ENCODE data around the gene KIRREL3.

Gene KIRREL3

GRCh38 chr11:126695293-126695692 lies 305.3 kb downstream of the KIRREL3 start:
- no peak overlapping the region for H3K4me3 ChIP-seq (replicated peaks; ENCODE audit: insufficient read depth, low read length)
- H3K27ac ChIP-seq (replicated peaks) = no peak overlapping the region
- DNase-seq (ENCODE audit: low read depth in 1 of 2, low spot score in 1 of 2) = no peak

GRCh38 chr11:126694065-126694625 lies 306.4 kb downstream of the KIRREL3 start:
- H3K27ac ChIP-seq (replicated peaks) = no peak overlapping the region
- H3K27me3 ChIP-seq (ENCODE audit: insufficient read depth, poor library complexity, severe bottlenecking) = no peaks in the 10 kb centered on the region
- no peak overlapping the region for H3K4me3 ChIP-seq (replicated peaks; ENCODE audit: insufficient read depth, low read length)
- TF ChIP-seq CTCF (IDR thresholded peaks at IDR 0.05; ENCODE audit: insufficient read depth, low read length) (no peak), POLR2AphosphoS5 (IDR thresholded peaks at IDR 0.05; ENCODE audit: low read depth) (no peak), GABPA (IDR thresholded peaks at IDR 0.05; ENCODE audit: low read depth) (no peak), REST (IDR thresholded peaks at IDR 0.05; ENCODE audit: insufficient replicate concordance, low read depth) (no peak), SPI1 (IDR thresholded peaks at IDR 0.05; ENCODE audit: borderline replicate concordance, low read depth) (no peak)
- DNase-seq (ENCODE audit: low read depth in 1 of 2, low spot score in 1 of 2) = no peak

More at GRCh38 chr11:126695293-126695692, 305.3 kb downstream of the KIRREL3 start:
- H3K27me3 ChIP-seq (ENCODE audit: insufficient read depth, poor library complexity, severe bottlenecking) = no peaks in the 10 kb centered on the region
- no peak for TF ChIP-seq CTCF (IDR thresholded peaks at IDR 0.05; ENCODE audit: insufficient read depth, low read length)
- TF ChIP-seq POLR2AphosphoS5 (IDR thresholded peaks at IDR 0.05; ENCODE audit: low read depth) = no peak
- TF ChIP-seq SPI1 (IDR thresholded peaks at IDR 0.05; ENCODE audit: borderline replicate concordance, low read depth) = no peak
- TF ChIP-seq GABPA (IDR thresholded peaks at IDR 0.05; ENCODE audit: low read depth) = no peak

- Histone ChIP-seq H3K4me3 (replicated peaks; ENCODE audit: insufficient read depth, low read length) (no peak overlapping the region), H3K27me3 (ENCODE audit: insufficient read depth, poor library complexity, severe bottlenecking) (peaks cover 2% of the 10 kb centered on the region), H3K27ac (replicated peaks) (no peak overlapping the region)
- TF ChIP-seq SPI1 (IDR thresholded peaks at IDR 0.05; ENCODE audit: borderline replicate concordance, low read depth) (no peak), GABPA (IDR thresholded peaks at IDR 0.05; ENCODE audit: low read depth) (no peak), CTCF (IDR thresholded peaks at IDR 0.05; ENCODE audit: insufficient read depth, low read length) (no peak), POLR2AphosphoS5 (IDR thresholded peaks at IDR 0.05; ENCODE audit: low read depth) (no peak), REST (IDR thresholded peaks at IDR 0.05; ENCODE audit: insufficient replicate concordance, low read depth) (no peak)
- no peak for DNase-seq (ENCODE audit: low read depth in 1 of 2, low spot score in 1 of 2)
Observed at GRCh38 chr11:126687477-126687876, 313.1 kb downstream of the KIRREL3 start.

GRCh38 chr11:126686938-126687337 lies 313.6 kb downstream of the KIRREL3 start:
- no peak for DNase-seq (ENCODE audit: low read depth in 1 of 2, low spot score in 1 of 2)
- Histone ChIP-seq H3K27me3 (ENCODE audit: insufficient read depth, poor library complexity, severe bottlenecking) (peaks cover 2% of the 10 kb centered on the region), H3K27ac (replicated peaks) (no peak overlapping the region), H3K4me3 (replicated peaks; ENCODE audit: insufficient read depth, low read length) (no peak overlapping the region)
- TF ChIP-seq POLR2AphosphoS5 (IDR thresholded peaks at IDR 0.05; ENCODE audit: low read depth) (no peak), SPI1 (IDR thresholded peaks at IDR 0.05; ENCODE audit: borderline replicate concordance, low read depth) (no peak), REST (IDR thresholded peaks at IDR 0.05; ENCODE audit: insufficient replicate concordance, low read depth) (no peak), CTCF (IDR thresholded peaks at IDR 0.05; ENCODE audit: insufficient read depth, low read length) (no peak), GABPA (IDR thresholded peaks at IDR 0.05; ENCODE audit: low read depth) (no peak)

Data from HL-60 (cell line).